Activated CD8-positive, alpha-beta memory T cell treated with anti-CD3 and anti-CD28 coated beads, Interleukin-2, amount 50 U/mL, for 4 hours (primary cell): ENCODE results near the gene UAP1L1.

Experiments used
- DNase-seq: peaks from one replicate; pipeline ENCODE4 v3.0.0-alpha.2; 2020

UAP1L1 gene

DNA sequence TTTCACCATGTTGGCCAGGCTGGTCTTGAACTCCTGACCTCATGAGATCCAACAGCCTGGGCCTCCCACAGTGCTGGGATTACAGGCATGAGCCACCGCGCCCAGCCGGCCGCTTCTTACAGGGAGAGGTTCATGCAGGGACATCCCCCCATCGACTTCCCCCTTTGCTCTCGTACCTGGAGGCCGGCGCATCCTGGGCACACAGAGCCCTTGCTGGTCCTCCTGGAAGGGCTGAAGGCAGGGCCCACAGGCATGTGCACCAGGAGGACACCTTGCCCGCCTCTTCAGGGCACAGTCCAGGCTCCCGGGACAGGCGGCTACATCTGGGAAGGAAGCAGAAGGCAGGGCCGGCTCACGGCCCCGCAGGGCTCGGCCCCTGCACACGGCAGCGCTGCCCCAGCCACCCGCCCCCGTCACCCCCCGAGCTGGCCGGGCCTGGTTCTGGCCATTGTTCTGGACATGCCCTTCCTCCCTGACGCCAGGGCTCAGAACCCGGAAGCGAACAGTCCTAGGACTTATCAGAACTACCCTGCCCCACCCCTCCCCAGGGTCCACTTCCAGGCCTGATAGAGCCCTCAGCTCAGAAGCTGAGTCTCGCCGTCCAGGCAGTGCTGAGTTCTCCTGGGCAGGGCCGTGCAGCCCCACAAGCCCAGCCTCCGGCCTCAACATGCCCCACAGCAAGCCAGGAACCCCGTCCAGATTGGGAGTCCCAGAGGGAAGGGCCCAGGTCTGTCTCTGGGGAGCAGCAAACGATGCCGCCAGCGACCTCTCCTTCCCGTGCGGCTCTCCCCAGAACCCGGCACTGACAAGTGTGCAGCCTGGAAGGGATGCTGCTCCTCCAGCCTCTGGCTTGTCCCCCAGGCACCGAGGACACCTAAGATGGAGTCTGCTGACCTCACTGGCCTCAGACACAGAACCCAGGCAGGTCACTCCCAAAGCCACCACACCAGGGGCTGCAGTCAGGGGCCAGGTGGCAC, 34.3 kb upstream of the UAP1L1 start:
- DNase-seq: no peak

DNA sequence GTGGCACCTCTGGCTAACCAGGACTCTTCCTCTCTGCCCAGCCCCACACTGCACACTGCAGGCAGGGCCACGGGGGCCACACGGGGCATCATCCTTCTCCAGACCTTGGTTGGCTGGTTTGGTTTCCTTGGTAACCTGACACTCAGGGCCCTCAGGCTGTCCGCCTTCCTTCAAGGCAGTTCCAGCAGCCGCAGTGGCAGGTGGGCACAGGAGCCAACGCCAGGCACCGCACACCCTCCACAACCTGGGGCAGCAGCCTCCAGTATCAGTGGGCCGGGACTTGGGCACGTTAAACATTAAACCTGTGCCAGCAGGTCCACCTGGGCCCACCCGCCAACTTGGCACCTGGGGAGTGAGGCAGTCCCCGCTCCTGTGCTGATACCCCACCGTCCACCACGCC, 33.3 kb upstream of the UAP1L1 start:
- no peak for DNase-seq

DNA sequence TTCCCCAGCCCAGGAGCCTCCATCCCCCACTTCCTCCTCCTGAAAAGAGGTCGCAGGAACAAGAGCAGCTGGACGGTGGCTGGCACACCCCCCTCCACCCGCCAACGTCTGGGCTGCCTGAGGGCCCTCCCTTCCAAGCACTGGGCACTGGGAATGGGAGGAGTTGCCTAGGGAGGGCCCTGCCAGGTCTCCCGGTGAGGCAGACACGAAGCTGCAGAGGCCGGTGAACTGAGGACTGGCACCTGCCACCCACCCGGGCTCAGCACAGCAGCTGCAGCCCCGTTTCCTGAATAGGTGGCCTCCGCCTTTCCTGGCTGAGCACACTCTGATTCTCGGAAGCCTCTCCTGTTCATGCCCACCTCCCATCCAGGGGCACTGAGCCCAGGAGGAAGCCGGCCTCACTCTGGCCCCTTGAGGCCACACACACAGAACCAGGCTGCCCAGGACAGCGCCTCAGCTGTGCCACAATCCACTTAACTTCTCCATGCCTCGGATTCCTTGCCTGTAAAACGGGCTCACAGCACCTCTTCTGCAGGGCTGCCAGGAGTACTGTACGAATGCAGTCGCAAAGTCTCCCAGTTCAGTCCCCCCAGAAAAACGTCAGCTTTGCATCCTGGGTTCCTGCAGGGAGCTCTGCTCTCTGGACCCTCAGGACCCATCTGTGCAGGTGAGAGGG, 32.7 kb upstream of the UAP1L1 start:
- no peak for DNase-seq

DNA sequence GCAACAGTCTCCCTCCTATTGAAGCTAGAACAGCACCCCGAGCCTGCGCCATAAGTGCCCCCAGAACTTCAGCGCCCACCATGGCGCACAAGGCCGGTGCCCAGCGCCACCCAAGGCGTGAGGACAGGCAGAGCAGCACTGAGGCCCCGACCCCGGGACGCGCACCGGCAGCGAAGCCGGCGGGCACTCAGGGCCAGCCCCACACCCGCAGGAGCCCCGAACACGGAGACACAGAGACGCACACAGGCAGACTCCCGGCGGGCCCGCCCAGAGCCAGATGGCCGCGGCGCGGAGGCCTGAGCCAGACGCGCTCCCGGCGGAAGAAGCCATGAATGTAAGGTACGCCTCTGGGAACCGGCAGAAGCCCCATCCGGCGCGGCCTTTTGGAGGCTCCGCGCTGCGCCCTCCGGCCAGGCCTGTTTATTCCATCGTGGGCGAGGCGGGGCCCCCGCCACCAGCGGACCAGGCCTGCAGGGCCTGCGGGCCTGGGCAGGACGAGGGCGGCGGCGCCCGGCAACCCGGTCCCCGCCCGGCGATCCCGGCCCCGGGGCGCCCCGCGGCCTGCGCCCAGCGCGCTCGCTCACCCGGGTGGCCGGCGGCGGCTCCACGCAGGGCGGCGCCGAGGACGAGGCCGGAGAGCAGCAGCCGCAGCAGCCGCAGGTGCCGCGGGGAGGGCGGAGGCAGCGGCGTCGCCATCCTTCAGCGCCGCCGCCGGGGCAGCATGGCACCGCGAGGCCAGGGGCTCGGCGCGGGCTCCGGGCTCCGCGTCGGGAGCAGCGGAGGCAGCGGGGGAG, 31.8 kb upstream of the UAP1L1 start:
- DNase-seq: no peak

DNA sequence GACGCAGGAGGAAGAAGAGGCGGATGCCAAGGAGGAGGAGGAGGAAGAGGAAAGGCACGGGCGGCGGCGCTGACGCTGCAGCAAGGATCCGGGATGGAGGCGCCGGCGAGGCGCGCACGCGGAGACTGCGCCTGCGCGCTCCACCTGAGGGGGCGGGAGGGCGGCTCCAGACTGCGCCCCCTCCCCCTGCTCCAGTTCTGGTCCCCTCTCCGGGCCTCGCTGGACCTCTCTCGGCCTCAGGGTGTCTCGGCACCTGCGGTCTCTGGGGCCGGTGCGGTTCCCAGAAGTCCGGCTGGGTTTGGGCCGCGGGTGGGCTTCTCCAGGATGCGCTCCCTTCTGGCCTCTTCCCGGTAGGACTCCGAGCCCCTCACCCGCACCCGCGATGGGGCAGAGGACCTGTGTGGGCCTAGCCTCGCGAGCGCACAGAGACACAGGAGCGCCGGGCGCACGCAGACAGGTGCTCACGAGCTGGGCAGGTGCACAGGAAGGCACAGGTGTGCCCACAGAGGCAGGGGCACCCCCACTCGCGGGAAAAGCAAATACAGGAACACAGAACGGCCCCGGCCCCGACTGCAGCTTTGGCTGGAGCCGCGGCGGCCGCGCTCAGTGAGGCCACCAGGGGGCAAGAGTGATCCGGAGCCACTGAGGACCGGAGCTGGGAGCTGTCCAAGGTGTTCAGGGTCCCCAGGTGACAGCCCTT, 31.1 kb upstream of the UAP1L1 start, which contains the start of gene NPDC1:
TSS of gene NPDC1 (minus strand) at position 90 of the 700 bp plus-strand sequence. CDS start 188 bp downstream, outside the sequence.
- DNase-seq: peak; percentile 82

DNA sequence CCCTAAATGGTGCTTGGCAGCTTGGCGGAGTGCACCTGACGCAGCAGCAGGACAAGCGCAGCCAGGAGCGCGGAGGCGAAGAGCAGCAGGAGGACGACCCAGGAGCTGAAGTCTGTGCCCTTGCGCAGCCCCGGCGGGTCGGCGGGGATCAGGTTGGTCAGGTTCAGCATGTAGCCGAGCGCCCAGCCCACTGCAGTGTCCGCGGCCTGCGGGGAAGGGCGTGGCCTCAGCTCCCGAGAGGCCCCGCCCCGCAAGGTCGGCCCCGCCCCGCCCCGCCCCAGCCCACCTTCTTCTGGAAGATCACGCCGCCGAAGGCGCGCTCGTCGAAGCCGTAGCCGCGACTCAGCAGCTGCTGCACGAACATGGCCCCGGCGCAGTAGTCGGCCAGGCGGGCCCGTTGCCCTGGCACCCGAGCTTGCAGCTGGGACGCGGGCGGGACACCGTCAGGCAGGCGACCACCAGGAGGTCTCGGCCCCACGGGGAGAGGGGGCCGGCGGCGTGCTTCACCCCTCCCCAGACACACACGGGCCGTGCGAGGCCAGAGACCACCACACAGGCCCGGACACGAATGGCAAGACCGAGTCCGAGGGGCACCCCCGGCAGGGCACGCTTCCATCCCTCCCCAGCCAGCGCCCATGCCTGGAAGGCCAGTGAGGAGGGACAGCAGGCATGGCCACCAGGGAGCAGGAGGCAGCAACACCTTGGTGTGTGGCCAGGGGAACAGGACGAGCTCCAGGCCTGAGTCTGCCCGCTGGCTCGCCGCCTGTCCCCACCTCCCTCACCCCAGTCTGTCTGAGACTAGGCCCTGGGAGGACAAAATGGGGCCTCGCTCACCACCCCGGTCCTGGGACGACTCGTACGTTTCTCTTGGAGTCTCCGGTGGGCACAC, 28.4 kb upstream of the UAP1L1 start:
- DNase-seq: no peak

DNA sequence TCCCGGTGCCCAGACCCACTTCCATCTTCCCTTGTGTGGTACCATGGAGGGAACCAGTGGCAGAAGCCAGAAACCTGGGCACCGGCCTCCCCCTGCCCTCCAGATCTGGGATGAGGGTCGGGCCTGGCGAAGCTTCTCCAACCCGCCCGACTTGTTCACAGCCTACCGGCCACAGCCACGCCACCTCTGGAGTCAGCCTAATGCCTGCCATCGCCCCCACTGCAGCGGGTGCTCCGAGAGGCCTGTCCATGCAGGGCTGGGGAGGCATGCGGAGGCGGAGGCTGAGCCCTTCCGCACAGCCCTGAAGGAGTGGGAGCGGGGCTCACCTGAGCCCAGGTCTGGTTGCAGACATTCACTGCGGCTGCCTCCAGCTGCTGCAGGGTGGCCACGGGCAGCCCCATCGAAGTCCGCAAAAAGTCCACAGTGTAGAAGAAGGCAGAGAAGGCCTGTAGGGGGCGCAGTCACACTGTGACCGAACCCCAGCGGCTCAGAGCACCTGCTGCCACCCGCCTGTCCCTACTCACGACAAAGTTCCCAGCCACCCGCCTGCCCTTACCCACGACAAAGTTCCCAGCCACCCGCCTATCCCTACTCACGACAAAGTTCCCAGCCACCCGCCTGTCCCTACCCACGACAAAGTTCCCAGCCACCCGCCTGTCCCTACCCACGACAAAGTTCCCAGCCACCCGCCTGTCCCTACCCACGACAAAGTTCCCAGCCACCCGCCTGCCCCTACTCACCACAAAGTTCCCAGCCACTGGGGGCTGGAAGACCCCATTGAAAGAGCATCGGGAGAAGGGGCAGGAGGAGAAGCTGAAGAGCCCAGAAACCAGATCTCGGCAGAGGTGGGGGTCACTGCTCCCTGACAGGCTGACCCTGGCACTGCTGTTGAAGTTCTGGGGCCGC, 27.5 kb upstream of the UAP1L1 start:
- DNase-seq: peak; percentile 55

DNA sequence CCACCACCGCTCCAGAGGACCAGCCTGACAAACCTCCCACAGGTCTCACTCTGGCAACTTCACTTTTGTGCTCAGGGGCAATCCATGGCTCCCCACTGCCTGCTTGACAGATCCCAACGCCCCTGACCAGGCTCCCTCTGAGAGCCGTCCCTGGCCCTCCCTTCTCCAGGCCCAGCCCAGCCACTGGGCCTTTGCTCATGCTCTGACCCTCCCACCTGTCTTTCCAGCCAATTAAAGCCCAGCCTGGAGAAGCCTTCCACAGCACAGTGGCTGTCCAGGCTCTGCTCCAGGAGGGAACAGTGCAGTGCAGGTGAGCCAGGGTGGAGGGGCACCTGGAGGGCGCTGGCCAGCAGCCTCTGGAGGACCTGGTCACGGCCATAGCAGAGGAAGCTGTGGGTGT, 26.7 kb upstream of the UAP1L1 start:
- DNase-seq: no peak

DNA sequence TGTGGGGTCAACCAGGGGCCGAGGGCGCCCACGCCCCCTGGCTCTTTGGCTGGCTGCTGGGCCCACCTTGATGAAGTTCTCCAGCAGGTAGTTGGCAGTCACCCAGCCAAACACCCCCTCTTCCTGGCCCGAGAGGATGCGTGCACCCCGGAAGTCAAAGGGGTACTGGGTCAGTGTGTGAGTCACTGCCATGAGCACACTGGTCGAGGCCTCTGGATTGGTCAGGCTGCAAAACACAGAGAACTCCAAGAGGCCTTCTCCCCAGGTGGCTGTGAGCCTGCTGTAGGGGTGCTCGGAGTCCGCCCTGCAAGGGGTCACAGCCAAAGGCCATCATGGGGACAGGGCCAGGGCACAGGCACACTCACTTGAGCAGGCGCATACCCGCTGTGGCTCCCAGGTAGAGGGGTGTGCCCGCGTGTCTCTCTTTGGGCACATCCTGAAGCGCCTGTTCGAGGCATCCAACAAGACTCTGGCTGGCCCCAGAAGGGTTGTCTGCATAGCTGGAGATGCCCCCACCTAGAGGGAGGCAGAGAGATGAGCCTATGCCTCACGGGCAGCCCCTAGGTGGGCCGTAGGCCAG, 26.1 kb upstream of the UAP1L1 start:
- DNase-seq: no peak

DNA sequence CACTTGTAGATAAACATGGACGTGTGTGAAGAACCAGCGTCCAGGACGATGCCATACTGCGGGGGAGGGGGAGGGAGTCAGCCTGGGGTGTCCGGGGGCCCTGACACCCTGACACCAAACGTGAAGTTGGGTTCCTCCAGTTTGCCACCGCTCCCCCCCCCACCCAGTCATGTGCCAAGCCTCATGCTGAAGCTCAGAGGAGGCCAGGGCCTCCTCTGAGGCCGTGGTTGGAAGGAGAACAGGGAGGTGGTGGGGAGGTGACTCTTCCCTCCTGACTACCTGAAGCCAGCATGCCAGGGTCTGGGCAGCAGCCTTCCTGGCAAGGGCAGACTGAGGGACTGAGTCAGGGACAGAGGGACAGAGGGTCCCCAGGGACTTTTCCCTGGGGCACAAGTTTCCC, 25.0 kb upstream of the UAP1L1 start:
- DNase-seq: no peak

DNA sequence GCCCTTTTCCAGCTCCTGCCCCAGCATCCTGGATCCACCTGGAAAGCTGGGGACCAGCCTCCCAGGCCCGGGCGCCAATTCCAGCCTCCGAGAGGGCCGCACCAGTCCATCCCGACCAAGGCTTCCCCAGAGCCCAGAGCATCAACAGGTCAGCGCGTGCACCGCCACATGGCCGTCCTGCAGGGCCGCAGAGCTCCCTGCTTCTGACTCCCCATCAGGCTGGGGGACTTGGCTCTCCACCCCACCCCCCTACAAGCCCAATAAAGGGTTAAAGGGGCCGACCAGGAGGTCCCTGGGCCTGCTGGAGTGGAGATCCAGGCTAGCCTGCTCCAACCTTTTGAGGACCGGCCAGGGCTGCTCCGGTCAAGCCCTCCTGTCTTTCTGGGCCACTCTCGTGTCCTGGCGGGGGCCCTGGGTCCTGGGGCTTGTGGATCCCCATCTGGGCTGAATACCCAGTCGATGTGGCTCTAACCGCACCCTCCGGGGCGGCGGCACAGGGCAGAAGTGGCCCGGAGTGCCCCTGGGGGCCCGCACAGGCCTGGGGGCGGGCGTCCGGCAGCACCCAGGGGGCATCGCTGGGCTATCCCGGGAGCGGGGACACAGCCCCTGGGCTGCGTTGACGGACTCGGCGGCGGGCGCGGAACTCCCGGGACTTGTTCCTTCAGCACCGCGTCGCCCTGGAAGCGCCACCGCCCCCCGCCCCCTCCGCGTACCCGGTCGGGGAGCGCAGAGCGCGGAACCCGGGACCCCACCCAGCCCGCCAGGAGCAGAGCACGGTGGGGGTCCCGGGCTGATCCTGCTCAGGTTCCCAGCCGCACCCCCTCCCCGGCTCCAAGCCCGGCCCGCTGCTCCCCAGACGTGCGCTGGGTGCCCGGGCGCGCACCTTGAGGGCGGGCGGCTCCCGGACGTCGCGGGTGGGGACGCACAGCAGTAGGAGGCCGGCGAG, 24.0 kb upstream of the UAP1L1 start:
- no peak for DNase-seq

DNA sequence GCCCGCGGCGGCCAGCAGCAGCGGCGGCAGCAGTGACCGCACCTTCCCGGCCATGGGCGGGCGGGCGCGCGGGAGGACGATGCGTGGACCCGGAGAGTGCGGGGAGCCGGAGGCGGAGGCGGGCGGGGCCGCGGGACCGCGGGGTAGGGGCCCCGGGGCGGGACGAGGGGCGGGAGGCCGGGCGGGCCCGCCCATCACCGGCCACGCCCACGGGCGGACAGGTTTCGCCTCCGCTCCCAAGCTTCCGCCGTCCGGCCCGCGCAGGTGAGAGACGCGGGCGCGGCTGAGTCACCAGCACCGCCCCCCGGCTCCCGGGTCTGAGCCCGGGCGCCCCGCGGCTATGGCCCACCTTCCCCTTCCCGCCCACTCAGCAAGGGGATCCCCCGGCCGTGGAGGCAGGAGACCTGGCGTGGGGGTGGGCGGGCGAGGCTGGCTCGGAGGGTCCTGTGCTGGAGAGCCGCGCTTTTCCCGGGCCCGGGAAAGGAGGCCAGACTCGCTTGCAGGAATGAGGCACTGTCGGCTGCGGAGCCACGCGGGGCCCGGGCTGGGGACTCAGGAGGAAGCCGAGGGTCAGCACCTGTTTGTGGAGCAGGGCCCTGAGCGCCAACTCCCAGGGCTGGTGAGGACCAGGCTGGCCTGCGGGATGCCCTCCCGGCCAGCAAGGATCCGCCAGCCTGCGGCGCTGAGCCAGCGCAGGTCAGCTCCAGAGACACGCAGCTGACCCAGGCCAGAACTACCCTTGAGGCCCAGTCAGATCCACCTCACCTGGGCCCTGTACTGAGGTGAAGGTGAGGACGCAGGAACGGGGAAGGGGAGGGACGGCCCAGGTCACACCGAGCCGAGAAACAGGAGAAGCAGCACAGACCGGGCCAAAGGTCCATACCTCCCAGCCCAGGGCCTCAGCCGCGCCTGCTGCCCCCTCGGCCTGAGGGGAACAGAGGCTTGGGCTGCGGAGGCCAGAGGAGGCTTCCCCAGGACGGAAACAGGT, 23.1 kb upstream of the UAP1L1 start, which contains the start of gene ENTPD2:
TSS of gene ENTPD2 (minus strand) at position 118 of the 988 bp plus-strand sequence. CDS start at position 54, 64 bp downstream.
- peak; percentile 60 for DNase-seq

DNA sequence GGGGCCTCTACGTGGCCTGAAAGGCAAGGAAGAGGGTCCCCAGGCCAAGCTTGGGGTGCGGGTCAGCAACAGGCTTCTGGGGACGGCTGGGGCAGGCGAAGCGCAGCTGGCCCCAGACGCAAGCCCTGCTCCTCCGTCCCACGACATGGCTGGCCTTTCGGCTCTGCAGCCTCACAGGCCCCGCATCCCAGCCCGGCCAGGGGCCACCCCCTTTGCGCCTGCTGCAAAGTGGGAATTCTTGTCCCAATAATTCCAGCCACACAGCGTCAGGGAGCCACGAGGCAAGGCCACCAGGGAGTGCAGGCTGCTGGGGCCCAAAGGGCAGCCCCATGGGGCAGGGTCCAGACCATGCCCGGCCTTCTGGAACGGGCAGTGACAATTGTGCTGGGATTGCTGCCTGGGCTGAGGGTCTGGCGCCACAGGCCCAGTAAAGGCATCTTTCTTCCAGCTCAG, 22.4 kb upstream of the UAP1L1 start:
- no peak for DNase-seq

DNA sequence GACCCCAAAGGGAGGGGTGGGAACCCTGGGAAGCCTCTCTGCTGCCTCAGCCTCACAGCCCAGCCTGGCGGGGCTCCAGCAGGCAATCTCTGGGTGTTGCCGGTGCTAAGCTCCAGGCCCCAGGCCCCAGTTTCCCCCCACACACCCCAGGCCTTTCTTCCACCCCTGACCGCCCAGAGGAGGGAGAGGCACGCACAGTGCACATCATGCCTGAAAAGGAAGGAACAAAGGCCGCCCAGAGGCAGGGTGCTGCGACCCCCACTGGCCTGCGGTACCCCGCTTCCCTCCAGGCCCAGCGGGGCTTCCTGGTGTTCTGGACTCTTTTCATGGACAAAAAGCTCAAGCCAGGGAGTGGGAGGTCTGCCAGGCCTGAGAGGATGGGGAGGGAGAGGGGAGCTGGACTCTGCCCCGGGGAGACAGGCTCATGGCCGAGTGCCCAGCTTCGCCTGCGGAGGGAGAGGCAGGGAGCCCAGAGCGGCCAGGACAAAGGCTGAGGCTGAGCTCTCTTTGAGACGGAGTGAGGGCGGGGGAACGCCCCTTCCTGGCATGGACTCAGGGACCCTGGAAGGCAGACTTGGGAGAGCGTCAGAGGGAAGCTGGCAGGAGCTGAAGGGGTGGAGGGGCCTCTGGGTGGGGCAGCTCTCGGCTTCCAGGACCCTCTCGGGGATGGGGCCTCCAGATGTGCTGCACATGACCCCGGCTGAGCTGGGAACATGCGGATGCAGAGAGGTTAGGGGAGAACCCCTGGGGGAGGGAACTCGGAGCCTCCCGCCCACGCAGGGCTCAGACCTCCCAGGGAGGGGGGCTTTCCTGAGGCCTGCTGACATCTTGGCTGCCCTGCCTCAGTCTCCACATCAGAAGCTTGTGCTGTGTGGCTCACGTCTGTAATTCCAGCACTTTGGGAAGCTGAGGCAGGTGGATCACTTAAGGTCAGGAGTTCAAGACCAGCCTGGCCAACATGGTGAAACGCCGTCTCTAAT, 21.6 kb upstream of the UAP1L1 start:
- DNase-seq: no peak

DNA sequence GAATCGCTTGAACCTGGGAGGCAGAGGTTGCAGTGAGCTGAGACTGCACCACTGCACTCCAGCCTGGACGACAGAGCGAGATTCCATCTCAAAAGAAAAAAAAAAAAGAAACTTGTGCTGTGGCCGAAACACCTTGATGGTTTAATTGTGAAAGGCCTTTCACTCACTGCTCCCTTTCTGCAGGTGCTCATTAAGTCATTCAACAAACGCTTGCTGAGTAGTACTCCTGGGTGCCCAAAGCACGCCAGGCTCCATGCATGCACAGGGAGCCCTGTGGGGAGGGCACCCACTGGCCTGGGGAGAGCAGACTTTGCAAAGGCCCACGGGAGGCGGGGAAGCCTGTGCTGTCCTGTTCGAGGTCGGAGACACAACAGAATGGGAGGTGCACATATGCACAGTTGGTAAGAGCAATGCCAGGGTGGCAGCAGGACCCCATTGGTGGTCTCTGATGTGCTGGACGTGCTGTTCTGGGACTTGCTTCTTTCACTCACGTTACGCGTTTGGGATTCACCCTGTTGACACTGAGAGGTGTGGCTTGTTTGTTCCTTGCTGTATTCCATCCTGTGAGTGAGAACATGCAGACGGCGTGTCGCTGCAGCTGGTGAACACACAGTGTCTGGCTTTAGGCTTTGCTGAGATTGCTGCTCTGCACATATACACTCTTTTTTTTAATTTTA, 20.4 kb upstream of the UAP1L1 start:
- DNase-seq: no peak
